T follicular helper cell (primary cell): ENCODE measurements around the gene DHX38.
"Not testable (repeated sequence)": the region's sequence is repeated elsewhere in the genome, so short reads cannot be mapped to it uniquely, and the experiment has no call there.

Experiments
- DNase-seq: peaks from one replicate; pipeline ENCODE4 v3.0.0-alpha.2; 2020; ENCODE audit warnings: low read depth
- total RNA-seq, 2 experiments: gene quantifications; one replicate each; lab custom pipeline; 2026; lab: John Stamatoyannopoulos, UW

Gene DHX38
- 197 to 206 reads per million in 2 experiments for total RNA-seq

DNA sequence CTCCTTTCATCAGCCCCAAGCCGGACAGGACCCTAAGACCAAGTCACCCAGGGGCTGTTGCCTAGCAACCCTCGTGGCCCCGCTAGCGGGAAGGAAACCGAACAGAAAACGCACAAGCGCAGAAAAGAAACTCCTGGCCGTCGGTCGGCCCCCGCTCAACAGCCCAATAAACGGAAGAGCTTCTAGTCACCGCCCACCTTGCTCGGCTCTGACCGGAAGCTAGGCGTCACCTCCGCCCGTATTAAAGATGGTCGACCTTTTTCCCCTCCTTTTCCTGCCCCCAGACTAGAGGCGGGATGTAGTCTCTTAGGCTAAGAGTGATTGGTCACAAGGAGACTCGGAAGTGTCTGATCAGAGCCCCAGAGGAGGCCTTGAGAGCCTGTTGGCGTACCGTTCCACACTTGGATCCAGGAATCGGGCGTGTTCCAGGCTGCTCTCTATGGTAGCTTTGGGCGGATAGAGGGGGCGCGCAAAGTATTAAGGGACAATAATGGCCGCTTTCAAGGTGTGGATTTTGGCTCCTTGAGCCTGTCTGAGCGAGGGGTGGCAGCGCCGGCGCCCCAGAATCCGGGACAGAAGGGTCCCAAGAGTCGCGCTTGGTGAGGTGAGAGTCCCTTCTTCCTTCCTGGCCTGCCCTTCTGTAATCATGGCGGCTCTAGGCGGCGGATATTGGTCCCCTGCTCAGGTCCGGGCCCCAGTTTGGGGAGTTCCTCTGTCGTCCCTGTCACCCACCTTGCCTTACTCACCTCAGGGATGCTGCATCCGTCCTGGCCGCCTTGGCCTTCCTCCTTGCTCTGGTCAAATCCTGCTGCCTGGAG, at the start of gene DHX38, which contains the start of gene TXNL4B:
TSS of gene DHX38 (plus strand) at position 400 of the 818 bp plus-strand sequence. CDS start 2,311 bp downstream, outside the sequence.
TSS of gene TXNL4B (minus strand) at position 173 of the 818 bp plus-strand sequence. CDS start 2,871 bp downstream, outside the sequence.
- DNase-seq = peak; percentile 86

DNA sequence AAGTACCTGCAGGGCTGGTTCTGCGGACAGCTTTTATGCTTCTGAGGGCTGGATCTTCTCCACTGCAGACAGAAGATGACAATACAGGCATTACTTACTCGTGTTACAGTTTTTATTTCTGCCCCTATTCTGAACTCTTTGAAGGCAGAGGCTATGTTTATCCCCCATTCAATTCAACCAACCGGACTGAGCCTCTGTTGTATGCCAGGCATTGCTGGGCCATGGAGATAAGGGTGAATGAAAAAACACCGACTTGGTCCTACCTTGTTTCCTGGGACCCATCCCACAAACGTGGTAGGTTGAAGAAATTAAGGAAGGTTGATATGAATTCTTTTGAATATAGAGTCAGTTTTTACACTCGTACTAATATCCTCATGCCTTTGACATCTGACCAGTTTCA, 49.4 kb upstream of the DHX38 start:
- no peak for DNase-seq

DNA sequence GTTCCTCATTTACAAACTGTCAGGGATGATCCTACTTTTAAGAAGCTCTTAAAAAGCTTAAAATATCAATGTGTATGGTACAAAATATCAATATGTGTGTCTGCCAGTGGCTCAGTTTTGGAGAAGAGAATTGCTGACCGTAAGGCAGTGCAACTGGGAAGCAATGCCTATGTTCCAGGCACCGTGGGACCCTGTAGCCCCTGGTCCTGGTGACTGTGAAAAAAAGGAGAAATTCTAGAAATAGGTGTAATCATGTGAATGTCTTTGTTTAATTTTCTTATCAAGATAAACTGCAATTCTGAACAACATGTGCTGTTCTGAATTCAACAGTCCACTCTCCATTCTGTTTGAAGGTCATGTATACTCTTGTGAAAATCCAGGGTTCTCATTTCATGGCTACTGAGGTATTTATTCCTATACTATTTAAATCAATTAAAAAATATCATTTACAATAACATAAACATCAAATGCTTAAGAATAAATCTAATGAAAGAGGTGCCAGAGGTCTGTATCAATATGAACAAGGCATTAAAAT, 48.8 kb upstream of the DHX38 start:
- DNase-seq = no peak

DNA sequence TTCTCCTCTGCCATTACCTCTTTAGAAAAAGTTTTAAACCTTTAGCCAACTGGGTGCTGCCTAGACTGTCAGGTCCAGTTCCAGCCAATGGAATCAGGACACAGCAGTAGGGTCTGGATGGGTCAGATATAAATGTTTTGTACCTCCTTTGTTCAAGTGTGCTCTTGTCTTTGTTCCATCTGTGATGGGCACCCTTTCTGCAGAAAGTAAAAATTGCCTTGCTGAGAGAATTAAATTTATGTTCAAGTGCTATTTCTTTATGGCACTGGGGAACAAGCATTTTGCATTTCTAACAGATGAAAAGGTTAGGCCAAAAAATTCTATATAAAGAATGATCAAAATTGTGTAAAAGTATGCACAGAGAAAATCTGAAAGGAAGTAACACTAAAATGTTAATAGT, 44.5 kb upstream of the DHX38 start:
- no peak for DNase-seq

DNA sequence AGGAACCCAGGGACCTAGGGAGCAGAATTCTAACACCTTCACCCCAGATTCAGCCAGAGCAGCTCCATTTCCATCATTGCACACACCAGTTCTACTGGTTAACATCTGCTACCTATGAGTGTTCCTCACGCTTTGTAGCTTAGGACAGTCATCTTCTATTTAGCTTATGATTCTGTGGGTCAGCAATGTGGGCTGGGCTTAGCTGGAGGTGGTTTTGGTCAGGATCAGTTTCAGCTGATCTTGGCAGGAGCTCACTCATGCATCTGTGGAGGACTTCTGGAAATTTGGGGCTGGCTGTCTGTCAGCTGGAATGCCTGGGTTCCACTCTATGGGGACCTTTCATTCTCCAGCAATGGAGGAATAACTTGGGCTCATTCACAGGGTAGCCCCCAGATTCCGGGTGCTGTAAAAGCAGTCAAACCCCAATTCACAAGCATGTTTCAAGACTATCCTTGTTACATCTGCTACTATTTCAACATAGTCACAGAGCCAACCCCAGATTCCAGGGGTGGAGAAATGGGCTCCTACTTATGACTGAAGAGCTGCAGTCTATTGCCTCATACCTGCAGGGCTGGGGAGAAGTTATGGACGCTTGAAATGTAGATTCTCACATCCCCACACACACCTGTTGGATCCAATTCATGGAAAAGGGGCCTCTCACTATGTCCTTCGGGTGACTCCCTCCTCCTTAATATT, 42.7 kb upstream of the DHX38 start:
- DNase-seq = no peak

DNA sequence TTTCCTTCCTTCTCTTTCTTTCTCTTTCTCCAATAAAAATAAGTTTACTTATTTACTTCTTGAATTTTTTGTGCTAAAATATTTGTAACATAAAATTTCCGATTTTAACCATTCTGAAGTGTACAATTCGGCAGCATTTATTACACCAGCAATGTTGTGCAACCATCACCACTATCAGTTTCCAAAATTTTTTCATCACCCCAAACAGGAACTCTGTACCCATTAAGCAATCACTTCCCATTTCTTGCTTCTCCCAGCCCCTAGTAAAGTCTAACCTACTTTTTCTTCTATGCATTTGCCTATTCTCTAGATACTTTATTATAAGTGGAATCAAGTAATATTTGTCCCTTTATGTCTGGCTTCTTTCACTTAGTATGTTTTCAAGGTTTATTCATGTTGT, 41.8 kb upstream of the DHX38 start:
- DNase-seq = no peak

DNA sequence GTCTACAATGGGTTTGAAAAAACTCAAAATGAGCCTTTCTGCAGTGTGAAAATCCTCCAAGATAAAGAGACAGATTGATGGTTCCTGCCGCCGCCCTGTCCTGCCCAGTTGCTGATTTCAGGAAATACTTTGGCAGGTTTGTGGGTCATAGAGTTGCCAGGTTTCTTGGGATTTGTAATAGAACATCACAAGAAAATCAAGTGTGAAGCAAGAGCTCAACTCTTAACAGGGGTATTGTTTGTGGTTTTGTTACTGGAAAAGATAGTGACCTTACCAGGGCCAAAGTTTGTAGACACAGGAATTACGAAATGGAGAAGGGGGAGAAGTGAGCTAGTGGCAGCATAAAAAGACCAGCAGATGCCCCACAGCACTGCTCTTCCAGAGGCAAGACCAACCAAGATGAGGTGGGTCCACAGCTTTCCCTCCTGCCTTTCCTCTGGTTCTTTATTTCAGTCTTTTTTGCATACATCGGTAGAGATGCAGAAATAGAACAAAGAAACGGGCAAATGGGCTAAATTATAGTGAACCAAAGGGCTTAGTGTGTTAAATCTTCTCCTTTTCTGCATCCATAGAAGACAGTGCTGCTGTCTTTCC, 39.3 kb upstream of the DHX38 start, which contains the start of gene HP:
TSS of gene HP (plus strand) at position 252 of the 594 bp plus-strand sequence. CDS start at position 400, 148 bp downstream.
- not testable (repeated sequence) for DNase-seq

DNA sequence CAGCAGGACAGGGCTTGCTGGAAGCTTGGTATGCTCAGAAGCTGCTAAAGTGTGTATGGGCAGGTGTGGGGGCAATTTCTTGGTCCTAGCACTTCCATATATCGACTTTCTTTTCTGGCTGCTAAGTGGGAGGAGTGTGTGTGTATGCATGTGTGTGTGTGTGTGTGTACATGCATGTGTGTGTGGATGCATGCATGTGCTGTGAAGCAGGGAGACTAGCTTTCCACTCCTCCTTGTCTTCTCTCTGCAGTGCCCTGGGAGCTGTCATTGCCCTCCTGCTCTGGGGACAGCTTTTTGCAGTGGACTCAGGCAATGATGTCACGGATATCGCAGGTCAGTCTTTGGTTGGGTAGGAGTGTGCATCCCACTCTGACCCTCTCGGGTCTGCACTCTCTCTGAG, 37.7 kb upstream of the DHX38 start:
- no peak for DNase-seq

DNA sequence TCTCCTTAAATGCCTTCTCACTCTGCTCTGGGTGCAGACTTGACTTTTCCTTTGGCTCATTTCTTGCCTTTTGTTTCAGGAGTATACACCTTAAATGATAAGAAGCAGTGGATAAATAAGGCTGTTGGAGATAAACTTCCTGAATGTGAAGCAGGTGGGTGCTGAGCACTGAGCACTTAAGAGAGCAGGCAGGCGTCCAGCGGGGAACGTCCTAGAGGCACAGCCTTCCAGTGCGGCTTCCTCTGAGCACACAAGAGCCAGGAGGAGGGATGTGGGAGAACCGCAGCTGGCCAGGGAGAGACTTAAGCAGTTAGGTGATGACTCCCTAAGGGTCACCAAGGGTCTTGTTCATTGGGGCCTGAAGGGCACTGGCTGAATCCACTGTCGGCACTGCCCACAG, 36.3 kb upstream of the DHX38 start:
- DNase-seq = not testable (repeated sequence)

DNA sequence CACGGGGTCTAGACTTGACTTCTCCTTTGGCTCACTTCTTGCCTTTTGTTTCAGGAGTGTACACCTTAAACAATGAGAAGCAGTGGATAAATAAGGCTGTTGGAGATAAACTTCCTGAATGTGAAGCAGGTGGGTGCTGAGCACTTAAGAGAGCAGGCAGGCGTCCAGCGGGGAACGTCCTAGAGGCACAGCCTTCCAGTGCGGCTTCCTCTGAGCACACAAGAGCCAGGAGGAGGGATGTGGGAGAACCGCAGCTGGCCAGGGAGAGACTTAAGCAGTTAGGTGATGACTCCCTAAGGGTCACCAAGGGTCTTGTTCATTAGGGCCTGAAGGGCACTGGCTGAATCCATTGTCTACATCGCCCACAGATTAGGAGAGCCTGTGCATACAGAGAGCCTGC, 34.6 kb upstream of the DHX38 start:
- DNase-seq = not testable (repeated sequence)

DNA sequence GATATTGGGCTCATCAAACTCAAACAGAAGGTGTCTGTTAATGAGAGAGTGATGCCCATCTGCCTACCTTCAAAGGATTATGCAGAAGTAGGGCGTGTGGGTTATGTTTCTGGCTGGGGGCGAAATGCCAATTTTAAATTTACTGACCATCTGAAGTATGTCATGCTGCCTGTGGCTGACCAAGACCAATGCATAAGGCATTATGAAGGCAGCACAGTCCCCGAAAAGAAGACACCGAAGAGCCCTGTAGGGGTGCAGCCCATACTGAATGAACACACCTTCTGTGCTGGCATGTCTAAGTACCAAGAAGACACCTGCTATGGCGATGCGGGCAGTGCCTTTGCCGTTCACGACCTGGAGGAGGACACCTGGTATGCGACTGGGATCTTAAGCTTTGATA, 33.2 kb upstream of the DHX38 start:
- no peak for DNase-seq

DNA sequence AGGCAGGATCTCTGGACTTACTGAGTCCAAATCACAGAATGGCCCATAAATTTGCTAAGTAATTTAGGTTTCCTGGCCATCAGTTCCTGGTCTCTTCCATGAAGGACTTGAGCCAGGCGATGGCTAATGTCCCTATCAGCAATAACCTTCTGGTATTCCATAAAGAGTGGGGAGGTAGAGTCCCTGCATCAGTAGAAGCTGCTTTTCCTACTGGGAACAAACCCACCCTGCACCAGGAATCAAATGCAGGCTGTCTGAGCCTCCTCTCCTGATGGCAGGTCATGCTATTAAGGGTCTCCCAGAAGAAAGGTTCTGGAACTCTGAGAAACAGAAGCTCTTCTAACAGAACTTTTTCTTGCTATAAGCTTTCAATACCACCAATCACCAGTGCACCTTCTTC, 32.1 kb upstream of the DHX38 start:
- DNase-seq = no peak

DNA sequence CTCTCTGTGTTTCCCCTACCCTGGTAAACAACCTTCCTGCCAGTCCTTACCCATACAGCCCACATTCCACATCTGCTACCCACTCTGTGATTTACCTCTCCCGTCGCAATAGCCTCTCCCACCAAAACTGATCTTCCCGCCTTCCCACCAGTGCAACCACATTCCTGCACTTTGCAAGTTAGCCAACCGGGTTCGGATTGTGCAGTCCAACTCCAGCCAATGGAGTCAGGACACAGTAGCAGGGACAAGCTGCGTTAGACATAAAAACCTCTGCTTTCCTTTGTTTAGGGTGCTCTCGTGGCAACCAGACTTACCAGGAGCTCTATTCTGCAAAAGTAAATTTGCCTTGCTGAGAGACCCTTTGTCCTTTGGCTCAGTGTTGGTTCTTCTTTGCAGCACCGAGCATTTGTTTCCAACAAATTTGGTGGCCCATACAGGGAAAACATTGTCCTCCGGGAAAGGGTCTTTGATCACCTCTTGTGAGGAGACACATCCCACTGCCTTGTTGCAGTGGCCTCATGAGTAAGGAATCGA, 29.2 kb upstream of the DHX38 start:
- DNase-seq = no peak

DNA sequence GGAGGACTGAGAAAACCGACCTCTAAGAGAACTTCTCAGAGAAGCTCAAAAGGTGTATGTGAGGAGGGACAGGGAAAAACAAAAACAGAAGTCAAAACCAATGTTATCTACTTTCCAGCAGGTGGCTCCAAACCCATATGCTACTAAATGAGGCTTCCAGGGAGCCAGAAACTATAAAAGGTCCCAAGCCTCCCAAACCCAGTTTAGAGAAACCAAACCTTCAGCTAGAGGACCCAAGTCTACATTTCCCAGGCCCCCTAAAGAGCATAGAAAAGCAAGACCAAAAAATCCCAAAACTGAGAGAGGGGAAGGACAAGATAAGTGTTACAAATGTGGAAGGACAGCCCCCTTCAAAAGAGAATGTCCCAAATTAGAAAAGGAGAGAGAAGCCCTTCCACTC, 26.9 kb upstream of the DHX38 start:
- DNase-seq = no peak

DNA sequence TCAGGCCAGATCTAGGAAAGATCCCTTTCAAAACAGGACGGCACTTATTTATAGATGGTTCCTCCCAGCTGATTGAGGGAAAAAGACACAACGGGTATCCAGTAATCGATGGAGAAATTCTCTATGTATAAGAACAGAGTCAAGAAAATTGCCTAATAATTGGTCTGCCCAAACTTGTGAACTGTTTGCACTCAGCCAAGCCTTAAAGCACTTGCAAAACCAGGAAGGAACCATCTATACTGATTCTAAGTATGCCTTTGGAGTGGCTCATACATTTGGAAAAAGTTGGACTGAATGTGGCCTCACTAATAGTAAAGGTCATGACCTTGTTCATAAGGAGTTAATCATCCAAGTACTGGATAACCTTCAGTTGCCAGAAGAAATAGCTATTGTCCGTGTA, 24.7 kb upstream of the DHX38 start:
- no peak for DNase-seq

DNA sequence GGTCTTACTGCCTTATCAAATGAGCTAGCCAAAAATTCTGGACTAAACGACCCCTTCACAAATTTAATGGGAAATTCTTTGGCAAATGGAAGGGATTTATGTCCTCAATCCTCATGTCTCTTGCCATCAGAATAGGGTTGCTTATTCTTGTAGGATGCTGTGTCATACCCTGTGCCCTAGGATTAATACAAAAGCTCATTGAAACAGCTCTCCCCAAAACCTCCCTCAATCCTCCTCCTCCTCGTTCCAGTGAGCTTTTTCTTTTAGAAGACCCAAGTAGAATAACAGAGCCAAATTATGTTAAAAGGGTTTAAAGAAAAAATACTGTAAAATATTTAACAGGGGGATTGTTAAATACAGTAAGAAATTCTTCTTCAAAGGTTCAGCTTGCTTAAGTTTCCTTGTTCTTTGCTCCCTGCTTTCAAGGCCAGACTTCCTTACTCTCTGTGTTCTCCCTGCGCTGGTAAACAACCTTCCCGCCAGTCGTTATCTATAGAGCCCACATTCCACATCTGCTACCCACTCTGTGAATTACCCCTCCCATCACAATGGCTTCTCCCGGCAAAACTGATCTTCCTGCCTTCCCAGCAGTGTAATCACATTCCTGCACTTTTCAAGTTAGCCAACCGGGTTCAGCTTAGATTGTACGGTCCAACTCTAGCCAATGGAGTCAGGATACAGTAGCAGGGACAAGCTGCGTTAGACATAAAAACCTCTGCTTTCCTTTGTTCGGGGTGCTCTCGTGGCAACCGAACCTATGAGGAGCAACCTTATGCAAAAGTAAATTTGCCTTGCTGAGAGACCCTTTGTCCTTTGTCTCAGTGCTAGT, 20.9 kb upstream of the DHX38 start:
- DNase-seq = no peak

DNA sequence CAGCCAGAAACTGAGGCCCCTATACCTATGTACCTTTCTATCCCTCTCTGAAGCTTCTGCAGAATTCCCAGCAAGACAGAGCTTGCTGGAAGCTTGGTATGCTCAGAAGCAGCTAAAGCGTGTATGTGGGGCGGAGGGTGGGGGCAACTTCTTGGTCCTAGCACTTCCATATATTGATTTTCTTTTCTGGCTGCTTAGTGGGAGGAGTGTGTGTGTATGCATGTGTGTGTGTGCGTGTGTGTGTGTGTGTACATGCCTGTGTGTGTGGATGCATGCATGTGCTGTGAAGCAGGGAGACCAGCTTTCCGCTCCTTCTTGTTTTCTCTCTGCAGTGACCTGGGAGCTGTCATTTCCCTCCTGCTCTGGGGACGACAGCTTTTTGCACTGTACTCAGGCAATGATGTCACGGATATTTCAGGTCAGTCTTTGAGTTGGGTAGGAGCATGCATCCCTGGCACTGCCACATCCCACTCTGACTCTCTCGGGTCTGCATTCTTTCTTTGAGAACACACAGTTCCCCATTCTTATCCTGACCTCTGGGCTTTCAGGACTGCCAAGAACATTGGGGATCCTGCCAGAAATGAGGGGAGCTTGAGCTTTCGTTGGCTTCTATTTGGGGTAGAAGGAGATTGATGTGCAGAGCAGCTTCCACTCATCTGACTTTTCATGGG, 20.0 kb upstream of the DHX38 start:
- DNase-seq = no peak

DNA sequence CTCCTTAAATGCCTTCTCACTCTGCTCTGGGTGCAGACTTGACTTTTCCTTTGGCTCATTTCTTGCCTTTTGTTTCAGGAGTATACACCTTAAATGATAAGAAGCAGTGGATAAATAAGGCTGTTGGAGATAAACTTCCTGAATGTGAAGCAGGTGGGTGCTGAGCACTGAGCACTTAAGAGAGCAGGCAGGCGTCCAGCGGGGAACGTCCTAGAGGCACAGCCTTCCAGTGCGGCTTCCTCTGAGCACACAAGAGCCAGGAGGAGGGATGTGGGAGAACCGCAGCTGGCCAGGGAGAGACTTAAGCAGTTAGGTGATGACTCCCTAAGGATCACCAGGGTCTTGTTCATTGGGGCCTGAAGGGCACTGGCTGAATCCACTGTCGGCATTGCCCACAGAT, 18.6 kb upstream of the DHX38 start:
- DNase-seq = not testable (repeated sequence)

DNA sequence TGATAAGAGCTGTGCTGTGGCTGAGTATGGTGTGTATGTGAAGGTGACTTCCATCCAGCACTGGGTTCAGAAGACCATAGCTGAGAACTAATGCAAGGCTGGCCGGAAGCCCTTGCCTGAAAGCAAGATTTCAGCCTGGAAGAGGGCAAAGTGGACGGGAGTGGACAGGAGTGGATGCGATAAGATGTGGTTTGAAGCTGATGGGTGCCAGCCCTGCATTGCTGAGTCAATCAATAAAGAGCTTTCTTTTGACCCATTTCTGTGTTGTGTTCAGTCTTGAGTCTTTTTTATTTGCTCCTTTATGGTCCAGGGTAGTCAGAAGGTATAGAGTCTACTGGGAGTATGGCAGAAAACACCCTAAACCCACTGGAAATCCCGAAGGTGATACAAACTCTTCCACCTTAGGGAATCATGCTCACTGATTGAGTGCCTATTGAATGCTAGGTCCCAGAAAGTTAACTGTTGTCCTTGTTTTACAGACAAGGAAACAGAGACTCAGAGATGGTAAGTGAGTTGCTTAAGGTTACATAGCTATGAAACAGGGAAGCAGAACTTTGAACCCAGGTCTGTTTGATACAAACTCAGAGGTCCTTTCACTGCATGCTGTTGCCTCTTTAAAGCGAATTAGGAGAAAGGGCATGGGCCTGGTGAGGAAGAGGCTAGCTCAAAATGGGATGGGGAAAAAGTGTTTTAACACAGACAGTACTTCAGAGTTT, 16.5 kb upstream of the DHX38 start:
- DNase-seq = not testable (repeated sequence)
